HG03175 (cell line): ENCODE results near the gene FKBP1A.
A peak's percentile ranks its signal among the peaks of the same experiment; 100 is the strongest.
"Not testable (repeated sequence)": the region's sequence is repeated elsewhere in the genome, so short reads cannot be mapped to it uniquely, and the experiment has no call there.

Experiments
- ATAC-seq: cut with Tn5 transposase; IDR thresholded peaks from one replicate; pipeline ENCODE4 v1.9.1; 2021; ENCODE audit warnings: mild to moderate bottlenecking, moderate library complexity; ENCODE audit not compliant: unreplicated experiment

Gene FKBP1A

DNA sequence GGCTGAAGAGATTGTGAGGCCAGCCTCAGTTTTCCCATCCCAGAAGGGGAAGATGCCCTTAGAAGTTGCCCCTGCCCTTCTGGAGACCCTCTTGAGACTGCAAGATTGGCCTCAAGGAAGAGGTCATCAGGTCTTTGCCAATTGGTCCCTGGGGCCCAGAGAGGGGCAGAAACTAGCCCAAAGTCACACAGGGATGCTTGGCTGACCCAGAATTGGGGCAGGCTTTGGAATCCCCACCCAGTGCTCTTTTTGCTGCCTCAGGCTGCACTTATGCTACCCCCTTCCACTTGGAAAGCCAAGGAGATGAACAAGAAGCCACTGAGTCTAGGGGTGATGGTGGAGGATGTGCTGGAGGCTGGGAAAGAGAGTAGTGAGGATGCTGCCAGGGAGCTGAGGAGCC lies 24.9 kb upstream of the FKBP1A start:
- no peak for ATAC-seq

DNA sequence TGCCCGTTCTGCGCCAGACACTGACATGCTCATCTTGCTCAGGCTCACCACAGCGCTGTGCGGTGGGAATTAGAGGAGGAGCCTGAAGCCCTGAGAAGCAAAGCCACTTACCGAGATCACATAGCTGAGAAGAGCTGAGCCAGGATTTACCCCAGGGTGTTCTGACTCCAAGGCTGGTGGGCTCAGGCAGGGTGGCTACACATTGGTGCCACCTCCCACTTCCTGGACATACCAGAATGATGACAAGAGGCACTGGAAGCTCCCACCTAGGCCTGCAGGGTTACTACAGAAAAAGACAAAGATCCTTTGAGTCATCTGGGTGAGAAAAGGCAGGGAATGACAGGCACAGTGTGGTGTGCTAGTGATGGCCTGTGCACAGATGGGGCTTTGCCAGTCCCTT lies 24.4 kb upstream of the FKBP1A start:
- ATAC-seq, result no peak

- no peak for ATAC-seq
Observed at GRCh38 chr20:1415667-1416468, 23.0 kb upstream of the FKBP1A start.

DNA sequence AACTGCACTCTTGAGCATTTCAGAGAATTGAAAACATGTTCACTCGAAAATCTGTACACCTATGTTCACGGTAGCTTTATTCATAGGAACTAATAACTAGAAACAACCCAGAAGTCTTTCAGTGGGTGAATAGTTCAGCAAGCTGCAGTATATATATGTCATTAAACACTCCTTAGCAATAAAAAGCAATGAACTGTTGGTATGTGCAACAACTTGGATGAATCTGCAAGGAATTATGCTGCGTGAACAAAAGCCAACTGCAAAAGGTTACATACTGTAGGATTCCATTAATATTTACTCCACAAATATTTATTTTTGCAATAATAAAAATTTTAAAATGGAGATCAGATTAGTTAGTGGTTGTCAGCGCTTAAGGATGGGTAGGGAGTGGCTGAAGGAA lies 22.1 kb upstream of the FKBP1A start:
- ATAC-seq, result no peak

- no peak for ATAC-seq
Observed at GRCh38 chr20:1405801-1406200, 12.9 kb upstream of the FKBP1A start.

DNA sequence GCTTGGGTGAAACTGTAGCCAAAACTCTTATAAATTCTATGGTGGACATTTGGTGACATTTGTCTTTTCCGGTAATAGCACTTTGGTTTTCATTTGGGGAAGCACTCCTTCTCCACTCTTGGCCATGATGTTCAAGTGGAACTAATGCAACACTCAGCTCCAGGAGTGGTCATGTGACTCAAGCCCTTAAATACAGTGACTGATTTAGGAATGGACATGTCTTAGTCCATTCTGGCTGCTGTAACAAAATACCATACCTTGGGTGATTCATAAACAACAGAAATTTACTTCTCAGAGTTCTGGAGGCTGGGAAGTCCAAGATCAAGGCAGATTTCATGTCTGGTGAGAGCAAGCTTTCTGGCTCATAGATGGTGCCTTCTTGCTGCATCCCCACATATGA lies 10.8 kb upstream of the FKBP1A start:
- ATAC-seq, result no peak

GRCh38 chr20:1402149-1402548 lies 9.3 kb upstream of the FKBP1A start:
- ATAC-seq, result no peak

DNA sequence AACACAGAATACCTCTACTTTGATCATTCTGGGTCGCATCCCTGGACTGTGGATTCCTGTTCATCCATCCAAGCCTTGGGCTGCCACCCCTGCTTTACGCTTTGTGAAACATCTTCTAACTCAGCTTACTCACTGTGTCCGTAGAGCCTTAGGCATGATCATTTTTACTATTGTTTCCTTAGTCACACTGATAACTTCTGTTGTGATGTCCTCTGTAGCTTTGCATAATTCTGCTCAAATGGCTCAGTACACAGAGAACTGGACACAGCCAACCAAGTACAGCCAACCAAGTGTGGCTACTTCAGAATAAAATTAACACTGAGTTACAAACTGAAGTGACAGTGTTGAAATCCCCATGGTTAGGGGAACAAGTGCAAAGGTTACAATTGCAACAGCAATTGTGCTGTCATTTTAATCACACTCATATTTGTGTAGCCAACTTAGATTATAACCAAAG lies 8.6 kb upstream of the FKBP1A start:
- no peak for ATAC-seq

DNA sequence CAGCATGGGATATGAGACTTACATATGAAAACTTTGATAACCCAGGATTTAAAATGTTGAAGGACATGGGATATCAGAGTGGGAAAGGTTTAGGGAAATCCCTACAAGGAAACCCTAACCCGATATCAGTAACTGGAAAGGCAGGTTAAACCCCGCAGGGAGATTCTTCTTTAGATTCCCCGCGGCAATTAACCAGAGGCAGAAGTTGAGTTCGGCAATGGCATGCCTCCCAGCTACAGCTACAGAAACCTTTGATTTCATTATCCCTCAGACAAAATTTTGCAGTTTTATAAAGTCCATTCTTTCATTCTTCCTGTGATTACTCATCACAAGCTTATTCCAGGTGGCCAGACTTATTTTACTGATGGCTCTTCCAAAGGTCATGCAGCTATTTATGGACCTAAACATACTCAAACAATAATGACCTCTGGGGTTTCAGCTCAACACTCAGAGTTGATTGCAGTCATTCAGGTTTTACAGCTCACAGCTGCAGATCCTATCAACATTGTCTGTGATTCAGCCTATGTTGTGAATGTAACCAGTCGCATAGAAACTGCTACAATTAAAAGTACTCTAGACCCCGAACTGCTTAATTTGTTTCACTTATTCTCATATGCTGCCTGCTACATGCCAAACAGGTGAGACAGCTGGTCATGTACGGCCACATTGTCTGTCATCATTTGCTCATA lies 7.0 kb upstream of the FKBP1A start:
- ATAC-seq, result not testable (repeated sequence)

DNA sequence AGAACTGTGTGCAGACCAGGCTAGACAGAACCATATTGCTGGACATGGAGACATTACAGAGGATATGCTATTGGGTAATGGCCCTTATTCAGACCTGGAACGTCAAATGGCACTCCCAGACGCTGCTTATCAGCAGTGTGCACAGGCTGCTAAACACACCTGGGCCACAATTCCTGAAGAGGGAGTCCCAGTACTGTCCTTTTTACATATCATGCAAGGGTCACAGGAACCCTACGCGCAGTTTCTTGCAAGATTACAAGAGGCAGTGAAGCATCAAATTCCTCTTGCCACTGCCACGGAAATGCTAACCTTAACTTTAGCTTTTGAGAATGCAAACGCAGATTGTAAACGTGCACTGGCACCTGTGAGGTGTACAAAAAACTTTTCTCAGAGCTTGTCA lies 5.3 kb upstream of the FKBP1A start:
- not testable (repeated sequence) for ATAC-seq

GRCh38 chr20:1397710-1398109 lies 4.9 kb upstream of the FKBP1A start:
- ATAC-seq, result no peak

GRCh38 chr20:1396702-1397101 lies 3.8 kb upstream of the FKBP1A start:
- ATAC-seq, result no peak

DNA sequence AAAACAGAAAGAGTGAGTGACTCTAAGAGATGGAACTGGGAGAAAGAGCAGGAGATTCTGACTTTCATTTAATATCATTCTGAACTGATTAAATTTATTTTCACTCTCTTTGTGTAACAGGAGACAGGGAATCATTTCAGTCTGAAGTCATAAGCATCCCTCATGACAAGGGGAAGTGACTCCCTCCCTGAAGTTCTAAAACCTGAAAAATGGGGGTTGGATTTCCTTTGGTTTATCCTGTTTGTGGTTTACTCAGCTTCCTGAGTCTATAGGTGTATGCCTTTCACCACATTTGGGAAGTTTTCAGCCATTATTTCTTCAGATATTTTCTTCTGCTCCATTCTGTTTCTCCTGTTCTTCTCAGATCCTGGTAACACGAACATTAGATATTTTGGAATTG lies 3.4 kb upstream of the FKBP1A start:
- no peak for ATAC-seq

- ATAC-seq, result no peak
Observed at GRCh38 chr20:1394686-1395085, 1.8 kb upstream of the FKBP1A start.

- no peak for ATAC-seq
Observed at GRCh38 chr20:1393507-1393882, 641 bp upstream of the FKBP1A start.

DNA sequence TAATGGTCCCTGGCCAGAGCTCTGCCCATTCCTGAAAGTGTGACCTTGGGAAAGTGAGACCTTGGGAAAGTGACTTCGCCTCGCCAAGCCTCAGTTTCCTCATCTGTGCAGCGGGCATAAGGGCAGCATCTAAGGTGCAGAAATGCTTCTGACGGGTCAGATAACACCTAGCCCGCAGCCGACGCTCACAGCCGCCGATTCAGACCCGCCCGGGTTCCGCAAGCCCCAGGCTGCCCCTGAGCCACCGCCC lies 486 bp downstream of the FKBP1A start:
- peak; percentile 33 for ATAC-seq

GRCh38 chr20:1391640-1392442 lies 1.0 kb downstream of the FKBP1A start:
- ATAC-seq, result no peak

- no peak for ATAC-seq
Observed at GRCh38 chr20:1390581-1391403, 2.1 kb downstream of the FKBP1A start.

- no peak for ATAC-seq
Observed at GRCh38 chr20:1389703-1390580, 2.9 kb downstream of the FKBP1A start.
